Coronary artery (tissue), 2 donors: ENCODE results near the gene CACNA2D3.

Experiments used
- DNase-seq: peaks from one replicate; pipeline ENCODE4 v3.0.0-alpha.2; 2017; ENCODE audit warnings: low spot score
- H3K27ac ChIP-seq, 2 donors: fragments of 200-600 bp; sonication (generic); one replicate each; pipeline ENCODE4 v1.5.1; 2016 to 2019
- H3K4me3 ChIP-seq: fragments of 200-600 bp; sonication (generic); 2 replicates; pipeline ENCODE4 v1.5.1; 2016; ENCODE audit warnings: mild to moderate bottlenecking, moderate library complexity
- TF ChIP-seq, protein P1 (sequence below): fragments of 200-600 bp; sonication (generic); IDR thresholded peaks from one replicate; pipeline ENCODE4 v1.5.1; 2019; ENCODE audit warnings: antibody characterized with exemption

The CACNA2D3 gene

DNA sequence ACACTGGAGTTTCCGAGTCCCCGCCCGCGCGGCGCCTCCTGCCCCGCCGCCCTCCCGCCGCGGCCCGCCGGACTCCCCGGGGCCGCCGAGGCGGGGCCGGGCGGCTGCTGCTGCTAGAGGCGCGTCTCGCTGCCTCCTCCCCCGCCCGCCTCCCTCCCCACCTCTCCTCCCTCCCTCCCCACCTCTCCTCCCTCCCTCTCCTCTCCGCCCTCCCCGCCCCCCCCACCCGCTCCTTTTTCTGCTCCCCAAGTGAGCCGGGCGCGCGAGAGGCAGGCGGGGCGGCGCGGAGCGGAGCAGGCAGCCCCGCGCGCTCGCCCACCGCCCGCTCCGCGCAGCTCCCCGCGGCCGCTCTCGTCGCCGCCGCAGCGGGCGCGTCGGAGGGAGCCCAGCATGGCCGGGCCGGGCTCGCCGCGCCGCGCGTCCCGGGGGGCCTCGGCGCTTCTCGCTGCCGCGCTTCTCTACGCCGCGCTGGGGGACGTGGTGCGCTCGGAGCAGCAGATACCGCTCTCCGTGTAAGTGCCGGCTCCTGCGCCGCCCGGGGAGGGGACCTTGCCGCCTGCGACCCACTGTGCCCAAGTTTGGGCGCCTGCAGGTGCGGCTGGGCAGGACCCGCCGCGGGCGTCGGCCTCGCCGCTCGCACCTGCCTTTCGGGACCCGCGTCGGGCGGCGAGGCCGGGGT is at the start of gene CACNA2D3:
Gene CACNA2D3, plus strand, starts transcription at position 229 of the 679 bp plus-strand sequence.
- DNase-seq = no peak
- TF ChIP-seq, protein P1, sequence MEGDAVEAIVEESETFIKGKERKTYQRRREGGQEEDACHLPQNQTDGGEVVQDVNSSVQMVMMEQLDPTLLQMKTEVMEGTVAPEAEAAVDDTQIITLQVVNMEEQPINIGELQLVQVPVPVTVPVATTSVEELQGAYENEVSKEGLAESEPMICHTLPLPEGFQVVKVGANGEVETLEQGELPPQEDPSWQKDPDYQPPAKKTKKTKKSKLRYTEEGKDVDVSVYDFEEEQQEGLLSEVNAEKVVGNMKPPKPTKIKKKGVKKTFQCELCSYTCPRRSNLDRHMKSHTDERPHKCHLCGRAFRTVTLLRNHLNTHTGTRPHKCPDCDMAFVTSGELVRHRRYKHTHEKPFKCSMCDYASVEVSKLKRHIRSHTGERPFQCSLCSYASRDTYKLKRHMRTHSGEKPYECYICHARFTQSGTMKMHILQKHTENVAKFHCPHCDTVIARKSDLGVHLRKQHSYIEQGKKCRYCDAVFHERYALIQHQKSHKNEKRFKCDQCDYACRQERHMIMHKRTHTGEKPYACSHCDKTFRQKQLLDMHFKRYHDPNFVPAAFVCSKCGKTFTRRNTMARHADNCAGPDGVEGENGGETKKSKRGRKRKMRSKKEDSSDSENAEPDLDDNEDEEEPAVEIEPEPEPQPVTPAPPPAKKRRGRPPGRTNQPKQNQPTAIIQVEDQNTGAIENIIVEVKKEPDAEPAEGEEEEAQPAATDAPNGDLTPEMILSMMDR = no peak
- peak within 1 kb of the TSS; percentile 72 to 84 for H3K27ac ChIP-seq
- peak within 1 kb of the TSS; percentile 93 for H3K4me3 ChIP-seq

DNA sequence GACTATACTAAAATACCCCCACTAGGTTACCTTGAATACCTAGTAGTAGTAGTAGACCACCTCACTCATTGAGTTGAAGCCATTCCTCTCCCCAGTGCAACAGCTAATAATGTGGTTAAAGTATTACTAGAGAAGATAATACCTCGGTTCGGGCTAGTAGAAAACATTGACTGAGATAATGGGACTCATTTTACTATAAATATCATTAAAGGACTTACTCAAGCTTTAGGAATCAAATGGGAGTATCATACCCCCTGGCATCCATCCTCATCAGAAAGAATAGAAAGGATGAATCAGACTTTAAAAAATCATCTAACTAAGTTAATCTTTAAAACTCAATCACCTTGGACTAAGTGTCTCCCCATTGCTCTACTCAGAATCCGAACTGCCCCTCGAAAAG is 49.0 kb upstream of the CACNA2D3 start:
- Histone ChIP-seq H3K4me3 (no peak overlapping the region), H3K27ac (no peak overlapping the region)
- TF ChIP-seq, protein P1 = no peak
- DNase-seq = no peak

DNA sequence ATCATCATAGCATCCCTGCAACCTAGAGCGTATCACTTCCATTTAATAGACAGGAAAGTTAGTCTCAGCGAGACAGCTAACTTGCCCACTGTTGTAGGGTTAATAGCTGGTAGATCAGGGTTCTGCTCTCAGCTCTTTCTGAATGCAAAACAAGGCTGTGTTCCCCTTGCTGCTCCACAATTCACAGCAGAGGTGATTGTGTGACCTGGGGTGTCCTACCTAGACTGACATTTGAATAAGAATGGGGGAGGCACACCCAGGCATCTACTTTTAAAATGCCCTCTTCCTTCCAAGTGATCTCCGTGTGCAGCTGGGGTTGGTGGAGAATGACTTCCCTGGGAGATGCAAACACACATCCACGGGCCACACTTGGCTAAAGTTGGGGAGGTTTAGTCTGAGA is 43.0 kb upstream of the CACNA2D3 start:
- H3K4me3 ChIP-seq = no peak overlapping the region
- TF ChIP-seq, protein P1 = no peak
- no peak overlapping the region for H3K27ac ChIP-seq
- DNase-seq = no peak

DNA sequence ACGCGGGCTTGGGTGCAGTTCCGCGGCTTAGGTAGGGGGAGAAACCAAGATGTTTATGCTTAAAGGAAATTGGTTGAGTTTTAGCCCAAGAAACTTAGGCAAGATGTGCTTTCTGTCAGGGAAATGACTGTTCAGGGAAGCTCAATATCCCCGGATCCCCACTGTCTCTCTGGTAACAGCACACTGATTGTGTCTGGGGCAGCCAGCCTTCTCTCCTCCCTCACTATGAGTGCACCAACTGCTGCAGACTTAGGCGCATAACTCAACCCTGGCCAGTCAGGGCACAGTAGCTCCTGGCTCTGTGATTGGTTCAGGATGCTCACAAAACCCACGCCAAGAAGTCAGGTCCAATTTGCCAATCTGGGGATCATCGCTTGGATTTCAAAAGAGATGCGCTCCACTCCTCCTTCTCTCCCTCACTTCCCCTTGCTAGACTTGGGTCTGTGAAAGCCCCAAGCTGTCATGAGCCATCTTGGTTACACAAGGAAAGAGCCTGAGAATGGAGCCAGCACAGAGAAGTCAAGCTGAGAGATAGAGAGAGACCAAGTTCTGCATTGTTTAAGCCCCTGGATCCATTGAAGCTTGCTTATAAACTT is 42.5 kb upstream of the CACNA2D3 start:
- Histone ChIP-seq H3K4me3 (no peak overlapping the region), H3K27ac (no peak overlapping the region)
- TF ChIP-seq, protein P1 = no peak
- no peak for DNase-seq

DNA sequence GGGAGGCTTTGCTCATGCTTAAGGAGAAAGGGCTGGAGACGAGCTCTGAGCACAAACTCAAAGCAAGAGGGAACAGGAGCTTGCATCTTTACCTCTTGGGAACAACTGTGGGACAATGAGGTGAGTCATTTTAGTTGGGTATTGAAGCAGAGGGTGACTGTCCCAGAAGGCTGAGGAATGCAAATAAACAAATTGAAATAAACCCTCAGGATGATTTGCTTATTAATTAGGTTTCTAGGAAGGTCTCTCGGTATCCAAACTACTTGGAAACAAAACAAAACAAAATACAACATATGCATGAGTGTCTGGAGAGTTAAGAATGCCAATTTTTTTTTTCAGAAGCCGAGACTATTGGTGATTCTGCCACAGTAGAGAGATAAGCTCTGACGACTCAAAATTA is 38.4 kb upstream of the CACNA2D3 start:
- H3K27ac ChIP-seq = no peak overlapping the region
- no peak overlapping the region for H3K4me3 ChIP-seq
- TF ChIP-seq, protein P1 = no peak
- no peak for DNase-seq

DNA sequence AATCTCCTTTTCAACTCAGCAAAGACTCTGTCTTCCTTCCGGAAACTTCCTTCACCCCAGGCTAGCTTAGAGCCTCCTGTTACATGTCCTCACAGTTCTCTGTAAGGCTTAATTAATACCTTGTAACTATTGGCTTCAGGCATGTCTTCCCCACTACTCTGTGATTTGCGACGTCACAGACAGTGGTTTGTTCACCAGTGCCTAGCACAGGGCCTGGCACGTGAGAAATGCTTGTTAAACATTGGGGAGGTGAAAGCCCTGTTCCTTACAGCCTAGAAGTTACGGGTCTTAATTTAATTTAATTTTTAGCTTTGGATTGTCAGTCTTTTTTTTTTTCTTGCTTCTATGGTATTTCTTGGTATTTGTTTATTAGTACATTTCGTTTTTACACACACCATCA is 36.4 kb upstream of the CACNA2D3 start:
- Histone ChIP-seq H3K4me3 (no peak overlapping the region), H3K27ac (no peak overlapping the region)
- TF ChIP-seq, protein P1 = no peak
- DNase-seq = no peak
